GM20000 (cell line): Measurements from ENCODE around the gene YAF2.
"Not testable (repeated sequence)": the region's sequence is repeated elsewhere in the genome, so short reads cannot be mapped to it uniquely, and the experiment has no call there.

Source experiments
- DNase-seq: peaks from one replicate; pipeline ENCODE4 v3.0.0; 2012; ENCODE audit warnings: low spot score
- CTCF ChIP-seq: IDR thresholded peaks from 2 replicates; pipeline ENCODE4 v1.5.1; 2012; ENCODE audit warnings: mild to moderate bottlenecking, control low read depth; ENCODE audit errors: extremely low read depth, missing control alignments

YAF2 gene

DNA sequence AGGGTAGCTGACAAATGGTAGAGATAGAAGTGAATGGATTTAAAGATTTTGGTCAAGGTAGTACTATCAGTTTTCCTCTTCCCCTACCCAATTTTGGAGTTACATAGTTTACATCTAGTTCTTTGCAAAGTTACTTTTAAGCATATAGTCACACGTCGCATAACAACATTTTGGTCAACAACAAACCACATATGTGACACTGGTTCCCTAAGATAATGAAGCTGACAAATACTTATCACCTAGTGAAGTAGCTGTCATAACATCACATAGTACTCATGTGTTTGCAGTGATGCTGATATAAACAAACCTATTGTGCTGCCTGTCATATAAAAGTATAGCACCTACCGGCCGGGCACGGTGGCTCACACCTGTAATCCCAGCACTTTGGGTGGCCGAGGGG is 45.4 kb downstream of the YAF2 start:
- TF ChIP-seq CTCF, result no peak
- no peak for DNase-seq

DNA sequence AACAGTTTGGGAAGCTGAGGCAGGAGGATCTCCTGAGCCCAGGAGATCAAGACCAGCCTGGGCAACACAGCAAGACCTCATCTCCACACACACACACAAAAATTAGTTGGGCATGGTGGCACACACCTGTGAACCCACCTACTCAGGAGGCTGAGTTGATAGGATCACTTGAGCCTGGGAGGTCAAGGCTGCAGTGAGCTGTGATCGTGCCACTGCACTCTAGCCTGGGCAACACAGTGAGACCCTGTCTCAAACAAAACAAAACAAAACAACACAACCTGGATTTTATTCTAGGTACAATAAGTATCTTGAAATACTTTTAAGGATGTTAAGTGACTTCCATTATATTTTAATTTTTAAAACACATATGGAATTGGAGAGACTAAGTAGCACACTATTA is 45.8 kb downstream of the YAF2 start:
- no peak for DNase-seq
- TF ChIP-seq CTCF, result no peak

DNA sequence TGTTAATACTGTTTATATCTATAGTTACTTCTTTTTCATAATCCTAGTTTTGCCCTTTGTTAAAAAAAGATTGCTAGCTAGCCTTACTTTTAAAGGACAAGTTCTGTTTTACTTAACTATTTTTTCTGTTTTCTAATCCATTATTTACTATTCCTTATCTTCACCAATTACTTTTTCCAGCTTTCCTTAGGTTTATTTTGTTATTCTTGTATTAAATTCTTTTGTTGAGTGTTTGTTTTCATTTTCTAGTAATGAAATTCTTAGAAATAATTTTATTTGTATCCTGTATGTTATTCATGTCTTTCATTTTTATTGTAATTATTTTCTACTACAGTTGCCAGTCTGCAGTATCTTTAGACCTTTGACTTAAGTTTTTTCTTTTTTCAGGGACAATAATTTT is 47.7 kb downstream of the YAF2 start:
- no peak for TF ChIP-seq CTCF
- DNase-seq, result no peak

- not testable (repeated sequence) for DNase-seq
Observed at GRCh38 chr12:42188275-42188674, 49.8 kb downstream of the YAF2 start.

- no peak for TF ChIP-seq CTCF
- DNase-seq, result no peak
Observed at GRCh38 chr12:42187799-42188198, 50.2 kb downstream of the YAF2 start.

GRCh38 chr12:42186793-42187192 is 51.3 kb downstream of the YAF2 start:
- DNase-seq, result no peak
- no peak for TF ChIP-seq CTCF

DNA sequence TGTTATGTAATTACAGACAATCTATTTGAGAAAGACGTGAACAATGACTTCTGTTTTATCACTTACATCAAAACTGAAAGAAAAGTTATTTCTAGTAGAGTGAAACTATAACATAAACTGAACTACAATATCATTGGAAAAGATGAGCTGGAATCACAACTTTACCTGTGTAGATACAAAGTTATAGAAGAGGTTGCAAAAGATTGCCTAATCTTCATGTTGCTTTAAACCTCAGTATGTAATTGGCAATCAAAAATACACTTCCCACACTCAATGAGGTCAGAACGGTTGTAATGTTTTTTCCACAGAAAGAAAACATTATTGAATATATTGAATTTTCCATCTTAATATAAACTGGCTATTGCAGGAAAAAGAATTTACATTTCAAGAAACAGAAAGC is 55.7 kb downstream of the YAF2 start:
- no peak for DNase-seq
- TF ChIP-seq CTCF, result no peak

GRCh38 chr12:42180990-42181596 is 57.0 kb downstream of the YAF2 start:
- DNase-seq, result no peak
- no peak for TF ChIP-seq CTCF
